GM15510 (cell line): ENCODE measurements around the gene ITGA3.

Experiments used
- POLR2A ChIP-seq: IDR thresholded peaks from 3 replicates; pipeline ENCODE4 v1.6.1; 2011; ENCODE audit warnings: borderline replicate concordance; ENCODE audit not compliant: insufficient read length; ENCODE audit errors: extremely low read depth

Gene ITGA3

DNA sequence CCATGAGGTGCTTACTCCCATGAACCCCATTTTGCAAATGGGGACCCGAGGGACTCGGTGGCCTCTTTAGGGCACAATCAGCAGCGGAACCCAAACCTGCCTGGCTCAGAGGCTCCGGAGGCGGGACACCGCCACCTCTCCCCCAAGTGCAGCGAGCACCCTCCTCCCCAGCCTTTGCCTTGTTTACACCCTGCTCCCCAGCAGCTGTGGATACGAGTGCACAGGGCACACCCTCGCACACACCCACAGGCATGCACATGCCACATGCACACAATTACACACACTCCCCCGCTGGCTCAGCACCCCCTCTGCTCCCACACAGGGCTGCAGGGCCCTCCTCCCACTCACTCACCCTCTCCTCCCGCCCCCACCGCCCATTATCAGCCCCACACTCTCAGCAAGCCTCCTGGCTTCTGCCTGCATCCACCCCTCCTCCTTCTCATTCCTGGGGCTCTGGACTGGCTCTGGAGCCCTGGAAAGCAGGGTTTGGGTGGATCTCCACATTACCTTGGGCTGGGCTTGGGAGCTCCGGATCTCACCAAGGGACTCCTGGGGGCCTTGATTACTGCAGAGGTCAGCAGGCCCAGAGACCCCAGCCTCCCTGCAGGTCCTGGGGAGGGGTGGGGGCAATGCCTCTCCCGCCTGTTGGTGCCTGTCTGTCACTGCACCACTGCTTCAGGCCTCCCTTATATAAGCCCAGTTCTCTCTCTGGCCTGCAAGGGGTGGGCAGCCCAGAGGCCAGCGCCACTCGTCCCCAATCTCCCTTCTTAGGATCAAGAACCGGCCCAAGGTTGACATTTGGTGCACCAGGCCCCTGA is 45.6 kb downstream of the ITGA3 start:
- TF ChIP-seq POLR2A: no peak

DNA sequence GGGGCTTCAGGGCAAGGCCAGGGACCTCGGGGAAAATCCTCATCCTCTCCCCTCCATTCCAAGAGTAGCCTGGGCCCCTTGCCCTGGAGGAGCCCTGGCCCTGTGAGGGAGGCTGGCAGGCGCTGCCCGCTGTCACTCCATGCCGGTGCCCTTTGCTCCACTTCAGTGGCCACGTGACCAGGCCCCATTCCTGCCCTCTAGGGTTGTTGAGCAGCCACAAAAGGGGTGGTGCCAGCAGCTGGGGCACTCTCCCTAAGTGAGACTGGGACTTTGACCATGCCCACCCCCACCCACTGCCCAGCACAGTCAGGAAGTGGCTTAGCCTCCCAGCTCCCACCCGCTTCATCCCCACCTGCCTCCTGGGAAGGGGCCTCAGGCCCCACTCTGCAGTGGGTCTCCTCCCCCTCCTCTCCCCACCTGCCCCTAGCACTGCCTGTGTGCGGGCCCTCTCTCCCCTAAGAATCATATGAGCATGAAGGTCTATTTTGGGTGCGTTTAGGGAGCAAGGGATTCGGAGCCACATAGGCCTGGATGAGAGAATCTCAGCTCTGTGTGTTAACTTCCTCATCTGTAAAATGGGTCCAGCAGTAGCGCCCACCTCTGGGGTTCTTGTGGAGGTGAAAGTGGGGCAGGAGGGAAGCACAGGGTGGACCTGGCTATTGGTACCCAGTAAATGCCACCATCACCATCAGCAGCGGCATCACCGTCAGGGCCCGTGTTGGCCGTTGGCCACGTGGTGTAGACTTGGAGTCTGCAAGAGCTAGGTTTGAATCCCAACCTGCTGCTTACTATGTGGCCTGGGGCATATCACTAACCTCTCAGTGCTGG is 46.5 kb downstream of the ITGA3 start:
- no peak for TF ChIP-seq POLR2A

DNA sequence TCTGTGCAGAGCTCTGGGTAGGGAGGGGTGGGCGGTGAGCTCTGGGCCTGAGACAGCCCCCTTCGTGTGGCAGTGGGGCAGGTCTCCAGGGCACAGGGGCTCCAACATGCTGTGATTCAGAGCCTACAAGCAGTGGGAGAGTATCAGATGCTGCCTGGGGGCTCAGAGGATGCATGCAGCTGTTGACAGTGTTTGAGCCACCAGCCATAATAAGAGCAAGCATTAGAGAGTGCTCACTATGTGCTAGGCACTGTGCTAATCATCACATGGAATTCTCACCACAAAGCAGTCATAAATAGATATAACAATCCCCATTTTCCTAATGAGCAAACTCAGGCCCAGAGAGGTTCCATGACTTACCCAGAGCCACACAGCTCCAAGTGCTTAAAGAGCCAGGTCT is 47.3 kb downstream of the ITGA3 start:
- no peak for TF ChIP-seq POLR2A

DNA sequence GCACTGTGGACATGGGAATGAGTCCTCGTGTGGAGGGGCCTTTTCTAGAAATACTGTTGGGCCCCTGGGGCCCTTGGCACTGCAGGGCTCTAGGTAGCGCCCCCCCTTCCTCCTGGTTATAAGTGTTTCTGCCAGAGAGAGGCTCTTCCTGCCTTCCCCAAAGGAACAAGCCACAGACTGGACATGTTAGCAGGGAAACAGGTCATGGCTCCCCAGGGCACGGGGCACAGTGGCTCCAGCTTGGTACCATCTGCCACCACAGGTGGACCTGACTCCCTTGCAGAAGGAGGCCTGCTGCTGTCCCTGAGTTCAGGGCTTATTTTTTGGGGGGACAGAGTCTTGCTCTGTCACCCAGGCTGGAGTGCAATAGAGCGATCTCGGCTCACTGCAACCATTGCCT is 48.0 kb downstream of the ITGA3 start:
- no peak for TF ChIP-seq POLR2A

DNA sequence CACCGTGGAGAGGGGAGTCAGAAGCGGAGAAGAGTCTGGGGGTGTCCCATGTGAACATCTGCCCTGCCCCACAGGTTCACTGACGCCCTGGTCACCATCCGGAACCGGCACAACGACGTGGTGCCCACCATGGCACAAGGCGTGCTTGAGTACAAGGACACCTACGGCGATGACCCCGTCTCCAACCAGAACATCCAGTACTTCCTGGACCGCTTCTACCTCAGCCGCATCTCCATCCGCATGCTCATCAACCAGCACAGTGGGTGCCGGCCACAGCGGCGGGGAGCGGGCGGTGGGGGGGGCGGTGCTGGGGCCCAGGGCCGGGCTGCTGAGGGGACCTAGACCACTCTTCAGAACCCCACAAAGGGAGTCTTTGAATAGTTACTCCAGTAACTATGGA is 49.9 kb downstream of the ITGA3 start:
- no peak for TF ChIP-seq POLR2A

DNA sequence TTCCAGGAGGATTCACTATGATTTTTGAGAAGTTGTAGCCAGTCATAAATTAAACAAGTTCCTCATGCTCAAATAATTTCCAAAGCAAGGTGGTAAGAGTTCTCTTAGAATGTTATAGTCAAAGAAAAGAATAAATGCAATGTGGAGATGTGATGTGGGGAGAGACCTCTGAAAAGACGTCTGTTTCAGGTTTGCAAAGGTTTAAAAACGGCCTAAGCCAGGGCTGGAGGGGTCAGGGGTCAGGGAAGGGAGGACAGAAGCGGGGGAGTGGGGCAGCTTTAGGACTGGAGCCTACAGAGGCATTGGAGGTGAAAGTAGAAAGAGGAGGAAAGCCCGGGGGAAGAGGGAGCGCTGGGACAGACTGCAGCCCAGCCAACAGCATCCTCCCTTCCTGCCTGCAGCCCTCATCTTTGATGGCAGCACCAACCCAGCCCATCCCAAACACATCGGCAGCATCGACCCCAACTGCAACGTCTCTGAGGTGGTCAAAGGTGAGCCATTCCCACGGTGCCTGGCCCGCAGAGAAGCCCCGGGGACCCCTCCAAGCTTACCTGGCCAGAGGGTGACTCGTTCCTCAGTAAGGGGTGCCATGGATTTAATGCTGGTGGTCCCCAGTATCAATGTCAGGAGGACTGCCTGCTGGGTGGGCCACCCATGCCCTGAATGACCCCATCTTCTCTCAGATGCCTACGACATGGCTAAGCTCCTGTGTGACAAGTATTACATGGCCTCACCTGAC is 50.7 kb downstream of the ITGA3 start:
- TF ChIP-seq POLR2A: no peak

DNA sequence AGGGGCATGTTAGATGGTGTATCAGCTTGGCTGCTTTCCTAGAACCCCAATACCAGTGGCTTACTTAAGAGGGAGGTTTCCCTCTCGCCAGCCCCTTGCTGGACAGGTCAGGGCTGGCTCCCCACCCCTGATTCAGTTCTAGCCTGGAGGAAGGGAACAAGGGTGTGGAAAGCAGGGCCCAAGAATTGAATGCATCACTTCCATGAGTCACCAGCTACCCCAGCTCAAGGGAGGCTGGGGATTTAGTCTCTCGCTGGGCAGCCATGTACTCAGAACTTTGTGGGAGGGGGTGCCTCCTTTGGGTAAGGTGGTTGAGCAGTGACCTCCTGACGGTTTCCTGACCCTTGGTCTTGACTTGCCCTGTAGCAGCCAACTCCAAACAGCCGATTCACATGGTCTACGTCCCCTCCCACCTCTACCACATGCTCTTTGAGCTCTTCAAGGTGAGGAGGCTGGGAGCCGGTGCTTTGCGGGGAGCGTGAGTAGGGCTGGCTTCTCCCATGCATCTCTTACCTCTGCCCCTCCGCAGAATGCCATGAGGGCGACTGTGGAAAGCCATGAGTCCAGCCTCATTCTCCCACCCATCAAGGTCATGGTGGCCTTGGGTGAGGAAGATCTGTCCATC is 52.0 kb downstream of the ITGA3 start:
- no peak for TF ChIP-seq POLR2A

DNA sequence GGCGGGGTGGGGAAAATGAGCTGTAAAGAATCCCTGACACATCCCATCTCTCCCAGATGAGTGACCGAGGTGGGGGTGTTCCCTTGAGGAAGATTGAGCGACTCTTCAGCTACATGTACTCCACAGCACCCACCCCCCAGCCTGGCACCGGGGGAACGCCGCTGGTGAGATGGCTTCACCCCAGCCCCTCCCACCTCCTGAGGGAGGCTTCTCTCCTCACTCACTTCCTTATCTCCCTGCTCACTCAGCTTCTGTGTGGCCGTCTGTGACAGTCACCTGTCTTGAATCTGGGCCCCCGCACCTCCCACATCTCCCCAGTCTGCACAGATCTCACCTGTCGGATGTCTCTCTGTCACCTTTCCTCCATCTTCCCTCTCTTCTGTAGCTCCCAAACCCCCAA is 52.6 kb downstream of the ITGA3 start:
- no peak for TF ChIP-seq POLR2A

DNA sequence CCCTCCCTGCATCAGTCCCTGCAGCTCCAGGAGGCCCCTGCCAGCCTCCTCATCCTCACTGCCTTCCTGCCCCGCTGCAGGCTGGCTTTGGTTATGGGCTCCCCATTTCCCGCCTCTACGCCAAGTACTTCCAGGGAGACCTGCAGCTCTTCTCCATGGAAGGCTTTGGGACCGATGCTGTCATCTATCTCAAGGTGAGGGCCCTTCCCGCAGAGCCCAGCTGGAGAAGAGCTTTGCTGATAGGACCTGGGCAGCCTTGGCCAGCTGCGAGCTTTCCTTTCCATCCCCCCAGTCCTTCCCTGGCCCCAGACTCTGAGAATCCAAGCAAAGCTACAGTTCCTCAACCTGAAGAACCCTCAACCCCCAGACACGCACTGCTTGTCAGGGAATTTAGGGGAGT is 53.3 kb downstream of the ITGA3 start:
- TF ChIP-seq POLR2A: no peak

DNA sequence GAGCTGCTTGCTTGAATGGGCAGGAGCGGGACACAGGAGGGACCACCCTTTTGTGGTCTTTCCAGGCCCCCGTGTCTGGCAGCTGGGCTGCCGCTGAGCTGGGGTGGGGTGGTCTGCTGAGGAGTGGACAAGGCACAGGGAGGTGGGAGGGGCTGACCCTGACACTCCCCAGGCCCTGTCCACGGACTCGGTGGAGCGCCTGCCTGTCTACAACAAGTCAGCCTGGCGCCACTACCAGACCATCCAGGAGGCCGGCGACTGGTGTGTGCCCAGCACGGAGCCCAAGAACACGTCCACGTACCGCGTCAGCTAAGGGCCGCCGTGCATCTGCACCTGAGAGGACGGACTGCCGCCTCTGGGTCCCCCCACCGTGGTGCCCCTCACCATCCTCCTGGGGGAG is 53.9 kb downstream of the ITGA3 start:
- no peak for TF ChIP-seq POLR2A

DNA sequence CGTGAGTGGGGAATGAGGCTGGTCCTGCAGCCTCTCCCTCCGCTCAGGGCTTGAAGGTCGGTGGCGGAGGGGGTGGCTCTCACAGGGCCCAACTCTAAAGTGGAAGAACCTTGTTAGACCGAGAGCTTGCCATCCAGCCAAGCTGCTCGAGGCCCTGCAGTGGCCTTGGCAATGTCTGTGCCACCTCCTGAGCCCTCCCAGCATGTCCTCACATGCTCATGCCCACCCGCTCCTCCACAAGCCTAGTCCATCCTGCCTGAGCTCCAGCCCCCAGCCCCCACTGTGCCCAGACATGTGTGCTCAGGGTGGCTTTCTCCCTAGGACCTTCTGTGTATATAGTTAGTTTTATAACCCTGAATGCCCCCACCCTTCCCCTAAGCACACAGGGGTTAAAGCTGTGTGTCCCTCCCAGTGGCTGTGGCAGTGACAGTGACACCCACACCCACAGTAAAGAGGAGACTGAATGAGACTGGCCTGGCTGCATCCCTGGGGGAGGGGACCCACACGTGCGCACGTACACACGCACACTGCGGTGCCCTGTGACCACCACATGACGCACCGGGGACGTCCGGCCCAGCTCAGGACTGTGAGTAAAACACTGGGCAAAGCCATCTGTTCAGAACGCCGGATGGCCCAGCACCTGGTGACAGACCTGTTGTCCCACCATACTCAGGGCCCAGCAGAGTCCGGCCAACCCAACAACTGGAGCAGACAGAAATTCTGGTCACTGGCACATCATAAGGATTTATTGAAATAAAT is 54.9 kb downstream of the ITGA3 start:
- TF ChIP-seq POLR2A: no peak

DNA sequence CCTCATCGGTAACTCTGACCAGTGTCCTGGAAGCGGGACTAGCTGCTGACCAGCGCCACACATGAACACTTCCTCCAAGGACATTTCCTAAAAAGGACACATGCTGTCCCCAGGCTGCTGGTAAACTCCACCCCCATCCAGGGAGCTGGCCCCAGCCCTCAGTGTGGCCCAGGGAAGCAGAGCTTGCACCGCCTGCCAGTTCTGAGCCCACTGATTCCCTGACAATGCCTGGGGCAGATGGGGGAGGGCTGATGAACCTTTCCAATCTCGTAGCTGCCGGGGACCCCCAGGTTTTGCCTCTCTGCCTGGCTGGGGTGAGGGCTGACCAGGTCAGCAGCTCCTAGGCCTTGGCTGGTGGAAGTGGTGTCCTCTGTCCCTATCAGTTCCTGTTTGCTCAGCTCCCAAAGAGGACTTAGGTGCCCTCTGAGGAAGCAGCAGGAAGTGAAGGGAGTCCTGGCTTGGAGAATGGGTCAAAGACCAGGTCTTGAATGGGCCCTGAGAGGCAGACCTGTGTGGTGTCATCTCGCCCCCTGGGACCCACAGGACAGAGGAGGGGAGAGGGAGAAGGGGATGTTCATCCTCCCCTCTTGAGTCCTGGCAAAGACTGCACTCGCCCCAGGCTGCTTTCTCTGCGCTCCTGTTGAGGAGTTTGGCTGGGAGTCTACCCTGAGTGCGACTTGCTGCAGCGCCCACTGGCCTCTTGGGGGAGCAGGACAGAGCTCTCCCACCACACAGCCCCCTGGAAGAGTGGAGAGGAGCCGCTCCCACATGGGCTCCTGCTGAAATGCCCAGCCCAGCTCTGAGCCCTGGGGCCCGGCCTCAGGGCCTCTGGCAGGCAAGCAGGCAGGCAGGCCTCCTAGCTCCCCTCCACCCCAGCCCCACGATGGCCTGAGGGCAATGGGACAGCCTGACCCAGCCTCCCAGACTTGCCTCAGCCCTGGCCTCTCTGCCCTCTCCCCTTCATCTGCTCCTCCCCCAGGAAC is 56.1 kb downstream of the ITGA3 start:
- no peak for TF ChIP-seq POLR2A

DNA sequence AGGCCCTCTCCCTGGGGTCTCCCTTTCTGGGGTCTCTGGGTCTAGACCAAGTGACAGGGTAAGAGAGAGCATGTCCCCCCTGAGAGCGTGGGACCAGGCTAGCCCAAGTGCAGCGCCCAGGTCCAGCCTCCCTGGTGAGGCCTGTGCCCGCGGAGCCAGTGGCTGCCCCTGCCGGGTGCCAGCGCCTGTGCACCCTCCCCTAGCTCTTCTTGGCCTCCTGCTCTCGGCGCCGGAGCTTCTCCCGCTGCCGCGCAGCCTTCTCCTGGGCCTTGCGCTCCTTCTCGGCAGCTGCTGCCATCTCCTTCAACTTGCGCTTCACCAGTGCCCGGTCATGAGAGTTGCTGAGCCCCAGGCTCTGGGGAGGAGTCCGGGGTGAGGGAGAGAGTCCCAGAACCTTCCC is 56.8 kb downstream of the ITGA3 start:
- no peak for TF ChIP-seq POLR2A
